CD4-positive, alpha-beta T cell treated with Interleukin-17A for 1 hour (primary cell): Measurements from ENCODE around the gene MGRN1.

Experiments
- DNase-seq: peaks from one replicate; pipeline ENCODE4 v3.0.0-alpha.2; 2020

Gene MGRN1

GRCh38 chr16:4677390-4677789 is 52.8 kb downstream of the MGRN1 start:
- DNase-seq, result no peak

DNA sequence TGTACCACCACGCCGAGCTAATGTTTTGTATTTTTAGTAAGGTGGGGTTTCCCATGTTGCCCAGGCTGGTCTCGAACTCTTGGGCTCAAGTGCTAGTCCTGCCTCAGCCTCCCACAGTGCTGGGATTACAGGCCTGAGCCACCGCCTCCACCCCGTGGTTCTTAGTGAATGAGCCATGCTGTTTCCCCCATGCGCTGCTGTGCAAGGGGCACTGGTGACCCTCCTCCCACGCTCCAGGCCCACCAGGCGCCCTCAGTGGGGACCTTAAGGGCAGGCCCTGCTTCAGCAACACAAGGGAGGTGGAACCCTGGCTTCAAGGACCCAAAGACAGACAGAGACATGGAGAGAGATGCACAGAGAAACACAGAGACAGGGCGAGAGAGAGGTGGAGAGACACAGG is 53.4 kb downstream of the MGRN1 start:
- DNase-seq, result no peak

- no peak for DNase-seq
Measured at GRCh38 chr16:4678596-4678995, 54.0 kb downstream of the MGRN1 start.

- DNase-seq, result no peak
Measured at GRCh38 chr16:4679156-4679849, 54.7 kb downstream of the MGRN1 start.

GRCh38 chr16:4679850-4680636 is 55.4 kb downstream of the MGRN1 start:
- peak; percentile 25 for DNase-seq

- no peak for DNase-seq
Measured at GRCh38 chr16:4680673-4681470, 56.2 kb downstream of the MGRN1 start.

DNA sequence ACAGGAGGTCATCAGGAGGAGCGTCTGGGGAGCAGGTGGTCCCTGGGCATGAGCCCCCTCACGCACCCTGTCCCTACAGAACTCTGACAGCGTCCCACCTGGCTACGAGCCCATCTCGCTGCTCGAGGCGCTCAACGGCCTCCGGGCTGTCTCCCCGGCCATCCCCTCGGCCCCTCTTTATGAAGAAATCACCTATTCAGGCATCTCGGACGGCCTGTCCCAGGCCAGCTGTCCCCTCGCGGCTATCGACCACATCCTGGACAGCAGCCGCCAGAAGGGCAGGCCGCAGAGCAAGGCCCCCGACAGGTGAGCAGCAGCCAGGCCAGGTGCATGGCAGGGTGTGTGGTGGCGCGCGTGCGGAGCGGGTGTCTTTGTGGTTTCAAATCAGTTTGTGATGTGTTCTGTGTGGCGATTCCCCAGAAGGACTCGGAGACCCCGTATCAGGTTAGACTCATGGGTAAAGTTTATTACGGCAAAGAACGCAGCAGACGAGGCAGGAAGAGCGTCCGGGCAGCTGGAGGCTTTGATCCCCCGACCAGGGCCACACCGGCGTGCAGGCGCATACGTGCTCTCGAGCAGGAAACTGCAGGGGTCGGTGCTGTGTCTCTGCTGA is 57.0 kb downstream of the MGRN1 start:
- no peak for DNase-seq

DNA sequence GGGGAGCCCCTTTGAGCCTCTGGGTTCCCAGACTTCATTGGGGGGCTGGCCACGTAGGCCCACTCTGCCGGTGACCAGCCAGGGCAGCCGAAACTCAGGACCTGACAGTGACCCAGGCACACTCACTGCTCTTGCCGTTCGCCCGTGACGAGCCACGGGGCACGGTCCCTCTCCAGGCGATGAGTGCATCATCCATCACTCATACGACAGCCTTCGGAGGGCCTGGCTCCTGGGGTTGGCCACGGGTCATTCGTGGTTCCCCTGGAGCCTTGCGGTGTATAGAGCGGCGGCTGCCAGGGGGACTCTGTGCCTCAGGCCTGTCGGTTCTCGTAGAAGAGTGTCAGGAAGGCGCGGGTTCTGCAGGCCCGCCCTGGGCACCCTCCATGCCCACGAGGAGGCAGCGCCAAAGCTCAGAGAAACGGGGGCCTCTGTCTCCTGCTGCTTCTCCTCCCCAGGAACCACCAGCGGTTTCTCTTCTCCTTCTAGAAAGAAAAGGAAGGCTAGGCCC is 57.5 kb downstream of the MGRN1 start:
- no peak for DNase-seq

DNA sequence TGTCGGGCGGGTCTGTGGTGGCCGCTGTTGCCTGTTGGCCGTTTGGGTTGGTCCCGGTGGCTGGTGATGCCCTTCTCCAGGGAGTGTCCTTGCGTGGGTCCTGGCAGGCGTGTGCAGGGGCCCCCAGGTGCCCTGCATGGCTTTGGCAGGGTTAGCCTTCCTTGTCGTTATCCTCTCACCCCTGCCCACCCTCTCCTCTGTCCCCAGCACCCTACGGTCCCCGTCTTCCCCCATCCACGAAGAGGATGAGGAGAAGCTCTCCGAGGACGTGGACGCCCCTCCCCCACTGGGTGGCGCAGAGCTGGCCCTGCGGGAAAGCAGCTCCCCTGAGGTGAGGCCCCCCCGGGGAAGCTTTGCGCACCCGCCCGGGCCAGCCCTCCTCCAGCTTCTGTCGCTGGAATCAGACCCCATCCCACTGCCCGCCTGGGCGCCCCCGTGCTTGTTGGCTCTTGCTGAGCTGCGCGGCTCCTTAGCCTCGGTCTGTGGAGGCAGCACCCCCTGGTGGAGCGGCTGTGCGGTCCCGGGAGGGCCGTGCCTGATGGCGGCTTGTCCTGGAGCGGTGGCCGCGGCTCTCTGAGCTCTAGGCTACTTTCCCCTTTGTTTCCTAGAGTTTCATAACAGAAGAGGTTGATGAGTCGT is 58.1 kb downstream of the MGRN1 start:
- DNase-seq, result peak; percentile 37

GRCh38 chr16:4683255-4684057 is 58.8 kb downstream of the MGRN1 start:
- DNase-seq, result no peak

DNA sequence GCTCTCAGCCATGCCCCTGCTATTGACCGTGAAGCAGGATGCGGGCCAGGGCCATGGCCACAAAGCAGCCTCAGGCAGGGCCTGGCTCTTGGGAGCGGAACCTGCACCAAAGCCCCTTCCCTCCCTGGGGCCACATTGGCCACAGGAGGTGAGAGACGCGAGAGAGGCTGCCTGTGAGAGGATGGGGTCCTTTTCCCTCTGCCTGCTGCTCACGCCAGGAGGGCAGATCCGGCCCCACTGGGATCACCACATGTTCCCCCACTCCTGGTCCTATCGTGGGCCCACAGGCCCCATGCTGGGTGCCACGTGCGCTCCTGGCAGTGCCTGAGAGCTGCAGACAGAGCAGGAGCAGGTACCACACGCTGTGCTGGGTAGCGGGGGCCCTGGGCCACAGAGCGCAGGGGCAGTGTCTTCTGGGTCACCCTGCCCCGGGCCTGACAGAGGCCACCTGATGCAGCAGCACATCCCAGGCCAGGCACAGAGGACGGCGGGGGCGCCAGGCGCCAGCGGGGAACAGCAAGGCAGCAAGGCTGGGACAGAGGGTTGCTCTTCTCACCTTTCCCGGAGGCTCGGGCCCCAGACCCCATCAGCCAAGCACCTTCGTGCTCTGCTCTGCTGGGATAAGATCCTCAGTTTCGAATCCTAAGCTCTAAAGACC is 59.6 kb downstream of the MGRN1 start:
- no peak for DNase-seq

DNA sequence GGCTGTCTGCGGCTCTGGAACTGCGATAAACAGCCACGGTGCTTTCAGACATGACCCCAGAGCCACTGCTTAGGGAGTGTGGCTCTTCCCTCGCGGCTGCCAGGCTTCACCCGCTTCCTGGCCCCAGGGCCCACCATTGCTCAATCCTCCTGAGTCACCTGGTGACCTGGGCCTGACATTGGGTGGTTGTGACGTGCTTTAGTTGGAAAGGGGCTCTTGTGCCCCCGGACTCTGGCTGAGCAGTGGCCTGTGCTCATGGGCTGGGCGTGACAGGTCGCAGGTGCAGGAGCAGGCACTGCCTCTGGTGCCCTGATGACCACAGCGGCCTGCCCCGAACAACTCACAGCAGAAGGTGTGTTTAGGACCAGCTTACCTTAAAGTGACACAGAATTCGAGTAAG is 60.1 kb downstream of the MGRN1 start:
- DNase-seq, result no peak

DNA sequence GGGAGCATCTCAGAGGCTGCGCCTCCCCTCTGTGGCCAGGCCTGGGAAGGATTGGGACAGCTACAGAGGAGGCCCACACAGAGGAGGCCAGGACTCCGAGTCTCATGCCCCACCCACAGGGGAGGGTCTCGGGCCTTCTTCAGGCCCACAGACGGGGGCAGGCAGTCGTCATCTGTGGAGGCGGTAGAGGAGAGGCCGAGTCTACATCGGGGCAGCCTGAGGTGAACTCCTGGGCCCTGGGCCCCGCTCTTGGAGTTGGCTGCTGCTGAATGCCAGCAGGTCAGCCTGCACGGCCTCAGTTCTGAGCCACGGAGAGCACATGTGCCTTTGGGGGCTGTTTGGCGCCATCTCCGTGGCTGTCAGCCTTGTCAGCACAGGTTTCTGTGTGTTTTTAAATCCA is 60.7 kb downstream of the MGRN1 start:
- DNase-seq, result no peak

DNA sequence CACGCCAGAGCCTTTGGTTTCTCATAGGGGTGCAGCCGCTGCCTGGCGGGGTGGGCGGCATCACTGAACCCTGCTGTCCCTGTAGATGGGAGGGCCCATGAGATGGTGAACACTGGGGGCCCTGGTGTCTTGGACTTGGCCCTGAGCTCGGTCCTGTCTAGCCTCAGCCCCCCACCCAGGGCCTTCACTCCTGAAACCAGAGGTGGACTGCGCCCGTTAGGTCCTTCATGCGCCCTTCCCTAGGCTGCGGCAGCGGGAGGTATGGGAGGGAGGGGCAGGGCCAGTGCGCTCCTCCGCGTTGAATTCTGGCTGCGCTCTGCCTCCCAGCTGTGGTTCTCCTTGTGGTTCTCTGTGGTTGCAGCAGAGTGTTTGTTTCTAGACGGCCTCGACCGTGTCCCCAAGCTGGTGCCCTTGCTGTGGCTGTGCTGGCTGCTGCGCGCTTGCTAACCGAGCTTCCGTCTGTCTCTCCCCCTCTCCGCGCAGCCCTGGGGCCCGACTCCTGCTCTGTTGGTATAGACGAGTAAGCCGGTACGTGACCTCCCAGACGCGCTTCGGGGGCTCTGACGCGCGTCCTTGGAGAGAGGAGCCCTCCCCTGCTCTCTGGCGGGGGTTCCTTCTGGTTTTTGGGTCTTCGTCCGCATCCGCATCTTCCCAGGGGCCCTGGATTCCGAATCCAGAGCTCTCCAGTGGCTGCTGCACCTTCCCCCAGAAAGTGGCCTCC is 61.3 kb downstream of the MGRN1 start:
- DNase-seq, result no peak

DNA sequence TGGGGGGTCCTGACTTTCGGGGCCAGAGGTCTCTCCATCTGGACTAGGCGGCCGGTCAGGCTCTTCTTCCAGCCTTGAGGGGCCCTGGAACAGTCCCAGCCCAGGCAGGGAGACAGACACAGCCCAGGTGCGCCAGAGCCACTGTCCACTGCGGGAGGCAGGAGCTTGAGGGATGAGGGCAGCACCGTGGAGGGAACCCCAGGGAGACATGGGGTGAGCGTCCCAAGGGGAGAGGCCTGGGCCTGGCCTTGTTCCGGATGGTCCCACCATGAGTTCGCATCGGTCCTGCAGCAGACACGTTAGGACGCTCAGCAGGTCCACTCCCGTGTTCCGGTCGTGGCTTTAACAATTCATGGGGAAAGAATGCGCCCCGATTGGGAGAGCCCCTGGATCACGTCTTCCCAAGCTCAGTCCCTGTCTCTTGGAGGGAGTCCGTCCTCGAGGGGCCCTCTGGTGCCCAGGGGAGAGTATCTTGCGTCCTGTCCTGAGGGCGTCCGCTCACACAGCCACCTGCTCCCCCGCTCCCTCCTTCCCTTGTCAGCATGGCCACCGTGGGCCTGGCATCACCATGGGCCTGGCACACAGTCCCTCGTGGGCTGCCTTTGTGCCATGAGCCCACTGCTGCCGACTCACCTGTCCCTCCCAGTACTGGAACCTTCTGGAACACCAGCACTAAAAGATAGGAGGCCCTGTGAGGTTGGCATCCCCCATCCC is 62.0 kb downstream of the MGRN1 start:
- DNase-seq, result no peak

DNA sequence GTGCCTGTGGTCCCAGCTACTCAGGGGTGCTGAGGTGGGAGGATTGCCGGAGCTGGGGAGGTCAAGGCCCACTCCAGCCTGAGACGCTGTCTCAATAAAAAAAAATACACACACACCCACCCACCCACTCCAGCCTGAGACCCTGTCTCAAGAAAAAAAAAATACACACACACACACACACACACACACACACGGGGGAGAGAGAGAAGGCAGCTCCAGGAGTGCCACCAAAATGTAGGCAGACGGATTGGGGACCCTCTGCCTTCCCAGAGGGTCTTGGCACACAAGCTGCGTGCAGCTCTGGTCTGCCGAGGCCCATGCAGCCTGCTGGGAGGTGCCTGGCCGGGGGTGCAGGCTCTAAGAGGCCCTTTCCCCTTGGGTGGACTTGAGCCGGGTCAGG is 62.8 kb downstream of the MGRN1 start:
- DNase-seq, result no peak

DNA sequence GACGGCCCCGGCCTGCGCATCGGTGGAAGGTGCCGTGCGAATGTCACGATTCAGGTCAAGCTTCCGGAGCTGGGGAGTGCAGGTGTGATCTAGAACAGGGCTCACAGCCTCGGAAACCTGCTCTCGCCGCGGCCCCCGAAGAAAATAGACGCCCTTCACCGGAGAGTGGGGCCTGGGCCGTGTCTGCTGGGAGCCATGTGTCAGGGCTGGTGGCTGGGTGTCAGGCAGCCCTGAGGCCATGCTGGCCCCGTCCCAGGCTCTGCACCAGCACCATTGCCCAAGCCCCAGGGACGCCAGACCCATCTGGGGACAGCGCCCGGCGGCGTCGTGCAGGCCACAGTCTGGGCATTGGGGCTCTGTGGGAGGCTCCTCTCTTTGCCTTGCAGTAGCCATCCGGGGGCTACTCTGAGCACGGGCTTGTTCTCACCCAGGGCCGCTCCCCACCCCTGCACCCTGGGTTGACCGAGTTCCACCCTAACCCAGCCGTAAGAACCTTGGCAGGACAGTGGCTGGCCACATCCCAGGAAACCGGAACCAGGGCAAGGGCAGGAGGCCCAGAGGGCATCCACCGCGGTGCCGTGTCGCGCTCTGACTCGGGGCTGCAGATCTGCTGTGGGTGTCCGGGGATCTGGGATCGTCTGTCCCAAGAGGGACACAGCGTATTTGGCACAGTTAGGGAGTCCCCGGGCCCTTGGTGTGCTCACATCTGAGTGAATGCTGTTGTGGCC is 63.5 kb downstream of the MGRN1 start:
- DNase-seq, result no peak

DNA sequence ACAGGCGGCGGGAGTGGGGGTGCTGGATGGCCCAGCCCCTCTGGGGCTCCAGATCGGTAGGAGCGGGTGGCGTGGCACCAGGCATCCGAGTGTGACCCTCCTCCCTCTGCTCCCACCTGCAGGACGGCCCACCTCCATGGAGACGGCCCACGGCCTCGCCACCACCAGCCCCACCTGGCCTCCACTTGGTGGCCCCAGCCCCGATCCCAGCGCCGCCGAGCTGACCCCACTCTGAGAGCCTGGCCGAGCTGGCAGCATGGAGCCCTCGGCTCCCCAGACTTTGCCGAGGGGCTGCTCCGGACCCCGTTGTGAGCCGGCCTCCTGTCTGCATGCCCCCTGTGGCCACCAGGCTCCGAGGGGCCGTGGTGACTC is 64.0 kb downstream of the MGRN1 start:
- no peak for DNase-seq

DNA sequence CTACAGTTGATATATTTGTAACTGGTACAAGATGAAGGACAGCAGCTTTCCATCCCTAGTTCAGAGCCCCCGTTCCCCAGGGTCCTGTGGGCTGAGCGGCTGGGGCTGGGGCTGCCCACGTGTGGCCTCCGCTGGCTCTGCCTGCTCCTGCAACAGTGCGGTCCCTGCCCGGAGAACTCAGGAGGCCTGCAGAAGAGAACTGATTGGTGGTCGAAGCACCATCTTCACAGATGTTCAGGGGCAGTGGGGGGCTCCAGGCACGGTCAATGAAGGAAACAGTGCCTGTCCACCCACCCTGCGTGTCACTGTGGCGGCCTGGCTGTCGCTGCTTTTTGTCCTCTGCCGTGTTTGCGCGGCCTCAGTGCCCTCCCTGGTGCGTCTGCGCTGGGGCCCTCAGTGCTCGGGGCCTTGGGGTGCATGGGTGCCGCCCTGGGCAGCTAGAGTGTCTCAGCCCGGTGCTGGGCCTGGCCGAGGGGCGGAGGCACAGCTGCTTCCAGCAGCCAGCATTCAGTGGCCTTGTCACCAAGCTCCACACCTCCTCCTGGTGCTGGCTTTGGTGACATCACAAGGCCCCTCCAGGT is 64.6 kb downstream of the MGRN1 start:
- DNase-seq, result no peak
